ENCODE data around the gene SLC25A4.

DNA sequence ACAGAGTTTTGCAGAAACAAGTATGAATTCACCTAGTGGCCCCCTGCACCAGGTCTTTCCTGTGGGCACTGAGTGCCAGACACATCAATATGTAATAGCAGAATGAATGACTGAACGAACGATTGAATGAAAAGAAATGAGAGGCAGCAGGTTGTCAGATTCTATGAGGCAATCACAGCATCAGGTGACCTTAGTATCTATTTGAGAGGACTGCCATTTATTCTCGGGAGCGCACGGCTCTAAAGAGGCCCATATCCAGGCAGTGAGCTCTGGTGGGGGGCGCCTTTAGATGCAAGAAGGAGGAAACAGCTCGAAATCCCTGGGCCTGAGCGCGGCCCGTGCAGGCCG is 528 bp upstream of the SLC25A4 start:
- no peak for TF ChIP-seq RAD21 (IDR thresholded peaks at IDR 0.05)
- TF ChIP-seq, protein P1, sequence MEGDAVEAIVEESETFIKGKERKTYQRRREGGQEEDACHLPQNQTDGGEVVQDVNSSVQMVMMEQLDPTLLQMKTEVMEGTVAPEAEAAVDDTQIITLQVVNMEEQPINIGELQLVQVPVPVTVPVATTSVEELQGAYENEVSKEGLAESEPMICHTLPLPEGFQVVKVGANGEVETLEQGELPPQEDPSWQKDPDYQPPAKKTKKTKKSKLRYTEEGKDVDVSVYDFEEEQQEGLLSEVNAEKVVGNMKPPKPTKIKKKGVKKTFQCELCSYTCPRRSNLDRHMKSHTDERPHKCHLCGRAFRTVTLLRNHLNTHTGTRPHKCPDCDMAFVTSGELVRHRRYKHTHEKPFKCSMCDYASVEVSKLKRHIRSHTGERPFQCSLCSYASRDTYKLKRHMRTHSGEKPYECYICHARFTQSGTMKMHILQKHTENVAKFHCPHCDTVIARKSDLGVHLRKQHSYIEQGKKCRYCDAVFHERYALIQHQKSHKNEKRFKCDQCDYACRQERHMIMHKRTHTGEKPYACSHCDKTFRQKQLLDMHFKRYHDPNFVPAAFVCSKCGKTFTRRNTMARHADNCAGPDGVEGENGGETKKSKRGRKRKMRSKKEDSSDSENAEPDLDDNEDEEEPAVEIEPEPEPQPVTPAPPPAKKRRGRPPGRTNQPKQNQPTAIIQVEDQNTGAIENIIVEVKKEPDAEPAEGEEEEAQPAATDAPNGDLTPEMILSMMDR (IDR thresholded peaks at IDR 0.05; ENCODE audit: low read depth, low read length, missing input control) = peak; percentile 3
